GM12892 (cell line): ENCODE results near the gene REPIN1.

Experiments used
- POLR2A ChIP-seq: IDR thresholded peaks from 2 replicates; pipeline ENCODE4 v1.6.1; 2011; ENCODE audit warnings: low read depth, low read length, control low read depth
- POLR2AphosphoS5 ChIP-seq: IDR thresholded peaks from 2 replicates; pipeline ENCODE4 v1.6.1; 2011; ENCODE audit warnings: low read depth, low read length, control low read depth
- TAF1 ChIP-seq: IDR thresholded peaks from 2 replicates; pipeline ENCODE4 v1.6.1; 2011; ENCODE audit warnings: low read depth, mild to moderate bottlenecking, control low read depth, low read length, borderline replicate concordance

DNA sequence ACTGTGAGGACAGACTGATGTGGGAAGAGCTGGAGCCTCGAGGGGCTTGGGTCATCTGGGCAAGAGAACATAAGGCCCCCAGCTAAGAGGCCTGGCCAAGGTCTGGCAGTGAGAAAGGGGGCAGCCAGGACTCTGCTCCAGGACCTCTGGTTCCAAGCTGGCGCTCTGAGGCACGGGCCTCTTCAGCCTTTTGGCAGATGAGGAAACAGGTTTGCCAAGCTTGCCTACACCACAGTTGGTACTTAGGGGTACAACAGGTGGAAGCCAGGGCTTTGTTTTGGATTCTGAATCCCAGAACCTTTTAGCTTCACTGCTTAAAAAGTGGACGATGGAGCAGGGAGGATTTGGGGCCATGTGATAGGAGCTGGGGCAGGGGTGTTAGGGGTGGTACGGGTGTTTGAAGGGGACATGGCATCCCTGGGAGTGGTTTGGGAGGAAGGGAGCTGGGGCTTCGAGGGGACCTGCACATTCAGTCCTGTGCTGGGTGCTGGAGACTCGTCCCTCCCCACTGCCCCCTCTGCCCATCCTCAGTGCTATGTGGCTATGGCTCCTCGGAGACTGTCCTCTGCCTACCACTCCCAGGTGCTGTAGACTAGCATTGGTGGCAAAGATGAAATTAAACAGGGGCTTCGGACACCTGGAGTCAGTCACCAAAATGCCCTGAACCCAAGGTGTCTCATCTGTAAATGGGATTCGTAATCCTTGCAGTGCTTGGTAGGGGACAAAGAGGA, 40.8 kb downstream of the REPIN1 start:
- TF ChIP-seq POLR2AphosphoS5 (no peak), POLR2A (no peak), TAF1 (no peak)
